ENCODE measurements around the gene CRYBA2.

The CRYBA2 gene

GRCh38 chr2:218954541-218955300 is 38.5 kb downstream of the CRYBA2 start:
- no peak for DNase-seq

GRCh38 chr2:218953366-218953954 is 39.8 kb downstream of the CRYBA2 start:
- no peak for DNase-seq

- DNase-seq, result no peak
Observed at GRCh38 chr2:218952160-218952559, 41.1 kb downstream of the CRYBA2 start.

- no peak for DNase-seq
Observed at GRCh38 chr2:218946621-218947020, 46.6 kb downstream of the CRYBA2 start.

- no peak for DNase-seq
Observed at GRCh38 chr2:218944759-218945404, 48.3 kb downstream of the CRYBA2 start.
